Measurements from ENCODE around the gene SLC23A2. TPM values are rescaled to one million over a fixed set of nuclear protein-coding genes. Genes with fewer than 3 reads are reported as not detected.

SLC23A2 gene
- polyA plus RNA-seq, 3 donors, result 3.3 to 28.4 (median 6.4) TPM

GRCh38 chr20:4840801-4841200, 160.5 kb downstream of the SLC23A2 start:
- no peak for DNase-seq
- Mint-ChIP-seq H3K4me3 (no peak overlapping the region), H3K9me3 (peaks cover 2 to 15% (median 5%) of the 10 kb centered on the region in 7 donors), H3K36me3 (no peaks in the 10 kb centered on the region), H3K27me3 (ENCODE audit: low read depth in 3 of 3) (peaks cover 5 to 7% (median 7%) of the 10 kb centered on the region in 3 donors), H3K4me1 (peaks cover 19% of the 10 kb centered on the region), H3K27ac (peak overlapping the region in 1 of 7 donors; percentile 64)
- Histone ChIP-seq H3K79me2 (ENCODE audit: insufficient read depth, low read length) (no peaks in the 10 kb centered on the region), H3K9me3 (replicated peaks in 1 of 2; ENCODE audit: control insufficient read depth in 1 of 2, insufficient read depth in 1 of 2, low read length in 2 of 2) (peaks cover 0 to 3% of the 10 kb centered on the region in 2 donors), H3K4me3 (replicated peaks in 1 of 3; ENCODE audit: low read depth in 2 of 3, low read length in 3 of 3) (no peak overlapping the region), H3K27me3 (ENCODE audit: control insufficient read depth in 2 of 2, insufficient read depth in 2 of 2, low read length in 2 of 2) (no peaks in the 10 kb centered on the region), H3K4me1 (ENCODE audit: control insufficient read depth in 1 of 2, insufficient read depth in 2 of 2, low read length in 2 of 2) (peaks cover 9 to 10% of the 10 kb centered on the region in 2 donors), H3K9ac (ENCODE audit: insufficient read depth, low read length, poor library complexity, severe bottlenecking) (no peak overlapping the region), H2AFZ (ENCODE audit: insufficient read depth, low read depth, low read length, poor library complexity, severe bottlenecking) (no peak overlapping the region), H3K27ac (ENCODE audit: low read depth in 1 of 2, low read length in 2 of 2) (no peak overlapping the region), H3K4me2 (replicated peaks; ENCODE audit: extremely low read depth, low read length, poor library complexity, severe bottlenecking) (no peak overlapping the region), H4K20me1 (ENCODE audit: insufficient read depth, low read length) (no peaks in the 10 kb centered on the region), H3K36me3 (replicated peaks in 1 of 2; ENCODE audit: control insufficient read depth in 1 of 2, insufficient read depth in 2 of 2, low read length in 2 of 2) (no peaks in the 10 kb centered on the region)
- no peak for TF ChIP-seq CTCF (IDR thresholded peaks at IDR 0.05)
- intact Hi-C loops (cut with micrococcal nuclease), result no loop called here
- no CpG with 5 or more reads among the region's 1 CpG for WGBS (ENCODE audit: insufficient coverage)

GRCh38 chr20:4838526-4838925, 162.8 kb downstream of the SLC23A2 start:
- no peak for TF ChIP-seq CTCF (IDR thresholded peaks at IDR 0.05)
- H3K9me3 ChIP-seq (replicated peaks in 1 of 2; ENCODE audit: control insufficient read depth in 1 of 2, insufficient read depth in 1 of 2, low read length in 2 of 2), result peaks cover 0 to 3% of the 10 kb centered on the region in 2 donors
- DNase-seq, result no peak
- Mint-ChIP-seq H3K36me3 (no peaks in the 10 kb centered on the region), H3K4me3 (no peak overlapping the region), H3K27me3 (ENCODE audit: low read depth in 3 of 3) (peaks cover 3 to 8% (median 5%) of the 10 kb centered on the region in 3 donors), H3K9me3 (peaks cover 0 to 12% (median 4%) of the 10 kb centered on the region in 7 donors), H3K27ac (no peak overlapping the region), H3K4me1 (peaks cover 8% of the 10 kb centered on the region)
- H3K4me3 ChIP-seq (replicated peaks in 1 of 3; ENCODE audit: low read depth in 2 of 3, low read length in 3 of 3), result no peak overlapping the region
- H3K79me2 ChIP-seq (ENCODE audit: insufficient read depth, low read length), result no peaks in the 10 kb centered on the region
- no peak overlapping the region for H3K27ac ChIP-seq (ENCODE audit: low read depth in 1 of 2, low read length in 2 of 2)
- no peak overlapping the region for H3K4me2 ChIP-seq (replicated peaks; ENCODE audit: extremely low read depth, low read length, poor library complexity, severe bottlenecking)
- H4K20me1 ChIP-seq (ENCODE audit: insufficient read depth, low read length), result no peaks in the 10 kb centered on the region
- H3K4me1 ChIP-seq (ENCODE audit: control insufficient read depth in 1 of 2, insufficient read depth in 2 of 2, low read length in 2 of 2), result no peaks in the 10 kb centered on the region
- intact Hi-C loops (cut with micrococcal nuclease), result no loop called here
- H3K36me3 ChIP-seq (replicated peaks in 1 of 2; ENCODE audit: control insufficient read depth in 1 of 2, insufficient read depth in 2 of 2, low read length in 2 of 2), result no peaks in the 10 kb centered on the region
- no peak overlapping the region for H3K9ac ChIP-seq (ENCODE audit: insufficient read depth, low read length, poor library complexity, severe bottlenecking)
- no peak overlapping the region for H2AFZ ChIP-seq (ENCODE audit: insufficient read depth, low read depth, low read length, poor library complexity, severe bottlenecking)
- H3K27me3 ChIP-seq (ENCODE audit: control insufficient read depth in 2 of 2, insufficient read depth in 2 of 2, low read length in 2 of 2), result no peaks in the 10 kb centered on the region
- 46% methylated on average over 5 of the region's 8 CpGs for WGBS (ENCODE audit: insufficient coverage)
